GM21723 (cell line): ENCODE results near the gene PRSS27.
"Not testable (repeated sequence)": the region's sequence is repeated elsewhere in the genome, so short reads cannot be mapped to it uniquely, and the experiment has no call there.

Experiments
- ATAC-seq: cut with Tn5 transposase; IDR thresholded peaks from one replicate; pipeline ENCODE4 v1.9.1; 2021; ENCODE audit warnings: mild to moderate bottlenecking, moderate library complexity; ENCODE audit not compliant: unreplicated experiment

Gene PRSS27

DNA sequence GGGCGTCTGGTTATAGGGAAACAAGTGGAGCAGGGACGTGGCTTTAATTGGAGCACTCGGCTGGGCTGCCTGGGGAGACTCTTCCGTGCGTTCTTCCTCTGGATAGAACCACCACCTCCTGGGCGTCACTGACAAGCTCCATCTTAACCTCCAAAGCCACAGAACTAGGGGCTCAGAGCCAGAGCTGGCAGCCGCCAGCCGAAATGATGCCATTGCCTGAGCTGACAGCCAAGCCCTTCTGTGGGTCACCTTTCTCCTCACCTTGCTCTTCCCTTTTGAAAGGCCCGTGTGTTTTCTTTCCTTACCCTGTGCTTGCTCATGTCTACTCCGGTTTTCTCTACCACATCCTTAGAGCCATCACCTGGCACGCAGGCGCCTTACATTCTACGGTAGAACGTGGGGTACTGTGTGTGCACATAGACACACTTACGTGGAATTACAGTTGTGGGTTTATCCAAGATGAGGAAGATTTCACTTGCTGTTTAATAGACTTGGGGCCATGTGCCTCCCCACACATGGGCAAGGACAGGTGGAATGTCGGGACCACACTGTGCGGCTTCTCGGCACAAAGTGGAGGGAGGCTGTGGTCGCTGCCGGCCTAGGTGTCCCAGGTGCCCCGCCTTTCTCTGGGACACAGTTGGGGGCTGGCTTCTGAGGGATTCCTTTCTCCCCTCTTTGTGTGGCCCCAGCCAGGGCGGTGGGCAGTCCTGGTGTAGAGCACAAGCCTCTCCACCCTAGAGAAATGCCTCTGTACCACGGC lies 41.6 kb downstream of the PRSS27 start:
- not testable (repeated sequence) for ATAC-seq

DNA sequence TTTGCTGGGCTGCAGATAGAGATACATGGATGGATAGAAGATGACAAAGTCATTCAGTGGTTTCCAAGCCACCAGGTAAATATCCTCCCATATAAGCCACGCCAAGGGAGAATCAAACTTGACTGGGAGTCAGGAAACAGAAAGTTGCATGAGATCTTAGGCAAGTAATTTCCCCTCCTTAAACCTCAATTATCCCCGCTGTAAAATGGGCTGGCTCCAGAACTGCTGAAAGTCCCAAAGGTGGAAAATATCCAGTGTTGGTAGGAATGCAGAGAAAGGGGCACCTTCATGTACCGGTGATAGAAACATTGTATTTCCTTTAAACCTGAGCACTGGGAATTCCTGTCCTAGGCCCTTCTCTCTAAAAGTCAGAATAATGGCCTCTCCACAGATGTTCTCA lies 43.1 kb downstream of the PRSS27 start:
- not testable (repeated sequence) for ATAC-seq

DNA sequence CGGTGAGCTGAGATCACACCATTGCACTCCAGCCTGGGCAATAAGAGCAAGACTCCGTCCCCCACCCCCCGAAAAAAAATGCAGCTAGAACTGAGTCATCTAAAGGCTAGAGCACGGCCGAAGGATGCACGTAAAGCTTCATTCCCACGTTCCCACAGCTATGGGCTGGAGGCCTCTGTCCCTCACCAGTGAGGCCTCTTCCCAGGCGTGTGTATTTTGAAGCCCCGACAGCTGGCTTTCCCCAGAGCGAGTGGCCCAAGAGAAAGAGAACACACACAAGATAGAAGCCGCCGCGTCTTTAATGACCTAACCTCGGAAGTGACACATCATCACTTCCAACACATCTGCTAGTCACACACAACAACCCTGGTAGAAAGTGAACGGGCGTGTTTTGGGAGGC lies 44.3 kb downstream of the PRSS27 start:
- ATAC-seq: no peak

DNA sequence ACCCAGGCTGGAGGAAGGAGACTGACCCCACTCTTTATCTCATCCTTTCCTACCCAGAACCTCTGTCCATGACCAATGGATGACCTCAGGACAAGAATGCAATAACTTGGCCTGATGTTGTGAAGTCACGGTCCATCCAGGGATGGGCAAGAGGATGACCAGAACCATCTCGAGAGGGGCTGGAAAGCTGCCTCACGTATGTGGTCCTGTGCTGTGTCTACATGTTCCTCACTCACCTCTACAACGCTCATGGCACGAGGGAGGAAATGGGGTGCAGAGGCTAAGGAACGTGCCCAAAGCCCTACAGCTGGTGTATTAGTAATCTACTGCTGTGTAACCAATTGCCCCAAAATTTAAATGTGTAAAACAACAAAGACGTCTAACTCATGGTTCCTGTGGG lies 45.0 kb downstream of the PRSS27 start:
- no peak for ATAC-seq

DNA sequence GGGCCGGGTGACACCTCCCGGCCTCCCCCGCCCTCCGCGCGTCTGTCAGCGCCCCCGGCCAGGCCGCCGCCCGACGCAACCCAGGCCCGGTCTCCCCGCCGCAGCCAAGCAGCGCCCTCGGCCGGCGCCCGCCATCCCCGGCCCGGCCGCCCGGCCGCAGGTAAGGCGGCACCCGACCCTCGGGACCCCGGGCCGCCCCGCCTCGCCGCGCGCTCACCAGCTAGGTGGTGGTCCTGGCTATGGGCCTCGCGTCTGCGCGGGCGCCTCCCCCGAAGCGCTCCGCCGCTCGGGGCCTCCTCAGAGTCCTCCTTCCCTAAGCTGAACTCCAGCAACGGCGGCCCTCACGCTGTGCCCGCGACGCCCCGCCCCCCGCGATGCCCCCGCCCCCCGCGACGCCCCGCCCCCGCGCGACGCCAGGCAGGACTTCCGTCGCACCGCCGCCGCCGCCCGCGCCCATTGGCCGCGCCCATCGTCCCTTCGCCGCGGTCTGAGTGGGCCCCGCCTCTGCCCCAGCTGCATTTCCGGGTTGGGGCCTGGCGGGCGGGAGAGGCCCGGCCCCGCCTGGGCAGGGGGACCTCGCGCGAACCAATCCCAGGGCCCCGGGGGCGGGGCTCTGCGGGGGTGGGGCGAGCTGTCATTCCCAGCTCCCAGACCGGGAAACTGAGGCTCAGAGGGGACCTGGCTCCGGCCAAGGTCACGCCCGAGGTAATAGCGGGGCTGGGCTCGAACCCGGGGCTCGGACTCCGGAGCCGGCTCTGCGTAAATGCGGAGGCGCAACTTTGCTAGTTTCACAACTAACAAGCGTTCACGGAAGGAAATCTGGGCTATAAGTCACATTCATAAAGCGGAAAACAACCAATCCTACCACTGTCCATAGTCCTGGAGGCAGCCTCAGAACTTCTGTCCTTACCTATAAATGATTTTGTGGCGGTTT lies 46.7 kb downstream of the PRSS27 start:
- peak; percentile 81 for ATAC-seq

DNA sequence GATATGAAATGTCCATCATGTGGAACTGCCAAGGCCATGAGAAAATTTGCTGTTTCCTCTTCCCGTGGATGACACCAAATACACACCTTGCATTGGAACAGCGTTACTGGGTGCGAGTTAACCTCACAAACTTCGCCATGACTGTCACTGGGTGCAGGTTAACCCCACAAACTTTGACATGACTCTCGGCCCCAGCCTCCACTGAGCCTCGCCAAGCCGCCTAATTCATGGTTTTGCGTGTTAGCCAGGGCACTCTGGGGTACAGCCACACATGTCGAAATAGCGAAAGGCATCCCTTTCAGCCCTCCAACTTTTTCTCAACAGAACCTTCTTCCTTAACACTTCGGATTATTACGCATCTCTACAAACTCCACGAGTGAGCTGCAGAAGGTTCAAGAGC lies 48.3 kb downstream of the PRSS27 start:
- ATAC-seq: no peak

DNA sequence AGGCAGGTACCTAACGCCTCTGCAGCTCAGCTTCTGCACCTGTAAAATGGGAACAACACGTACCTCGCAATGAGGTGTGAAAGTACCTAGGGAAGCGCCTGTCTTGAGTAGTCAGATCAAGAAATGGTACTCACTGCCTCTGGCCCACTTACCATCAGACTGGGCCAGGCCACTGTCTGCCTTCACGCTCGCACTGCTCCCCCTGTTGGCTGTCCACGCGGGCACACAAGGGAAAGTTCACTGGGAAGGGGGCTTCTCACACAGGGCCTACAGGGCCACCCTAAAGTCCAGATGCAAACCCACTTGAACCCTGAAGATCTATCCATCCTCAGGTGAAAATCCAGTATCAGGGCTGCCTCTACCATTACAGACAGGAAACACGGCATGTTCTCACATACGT lies 48.8 kb downstream of the PRSS27 start:
- not testable (repeated sequence) for ATAC-seq

DNA sequence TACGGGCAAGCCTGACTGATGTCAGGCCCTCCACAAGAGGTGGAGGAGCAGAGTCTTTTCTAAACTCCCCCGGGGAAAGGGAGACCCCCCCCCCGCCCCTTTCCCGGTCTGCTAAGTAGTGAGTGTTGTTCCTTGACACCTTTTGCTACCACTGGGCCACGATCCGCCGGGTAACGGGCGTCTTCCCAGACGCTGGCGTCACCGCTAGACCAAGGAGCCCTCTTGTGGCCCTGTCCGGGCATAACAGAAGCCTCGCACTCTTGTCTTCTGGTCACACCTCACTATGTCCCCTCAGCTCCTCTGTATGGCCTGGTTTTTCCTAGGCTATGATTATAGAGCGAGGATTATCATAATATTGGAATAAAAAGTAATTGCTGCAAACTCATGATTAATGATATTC lies 50.0 kb downstream of the PRSS27 start:
- ATAC-seq: not testable (repeated sequence)

DNA sequence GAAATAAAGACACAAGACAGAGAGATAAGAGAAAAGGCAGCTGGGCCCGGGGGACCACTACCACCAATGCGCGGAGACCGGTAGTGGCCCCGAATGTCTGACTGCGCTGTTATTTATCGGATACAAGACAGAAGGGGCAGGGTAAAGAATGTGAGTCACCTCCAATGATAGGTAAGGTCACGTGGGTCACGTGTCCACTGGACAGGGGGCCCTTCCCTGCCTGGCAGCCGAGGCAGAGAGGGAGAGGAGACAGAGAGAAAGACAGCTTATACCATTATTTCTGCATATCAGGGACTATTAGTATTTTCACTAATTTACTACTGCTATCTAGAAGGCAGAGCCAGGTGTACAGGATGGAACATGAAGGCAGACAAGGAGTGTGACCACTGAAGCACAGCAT lies 50.4 kb downstream of the PRSS27 start:
- not testable (repeated sequence) for ATAC-seq

DNA sequence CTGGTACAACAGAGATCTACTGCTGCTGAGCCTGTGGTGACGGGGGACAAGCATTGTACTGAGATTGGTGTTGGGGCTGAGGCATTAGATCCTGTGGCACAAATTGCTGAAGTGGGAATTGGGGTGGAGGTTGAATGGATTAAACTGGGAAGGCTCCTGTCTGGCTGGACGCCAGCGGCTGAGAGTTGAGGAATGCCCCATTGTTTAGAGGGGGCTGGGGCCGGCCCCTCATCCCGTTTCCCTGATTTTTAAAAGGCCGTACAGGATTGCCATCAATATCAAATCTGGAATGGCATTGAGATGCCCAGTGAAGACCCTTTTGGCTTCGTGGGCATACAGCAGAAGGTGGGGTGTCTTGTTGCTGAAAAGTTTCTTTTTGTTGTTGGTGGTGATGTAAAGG lies 53.4 kb downstream of the PRSS27 start:
- not testable (repeated sequence) for ATAC-seq

DNA sequence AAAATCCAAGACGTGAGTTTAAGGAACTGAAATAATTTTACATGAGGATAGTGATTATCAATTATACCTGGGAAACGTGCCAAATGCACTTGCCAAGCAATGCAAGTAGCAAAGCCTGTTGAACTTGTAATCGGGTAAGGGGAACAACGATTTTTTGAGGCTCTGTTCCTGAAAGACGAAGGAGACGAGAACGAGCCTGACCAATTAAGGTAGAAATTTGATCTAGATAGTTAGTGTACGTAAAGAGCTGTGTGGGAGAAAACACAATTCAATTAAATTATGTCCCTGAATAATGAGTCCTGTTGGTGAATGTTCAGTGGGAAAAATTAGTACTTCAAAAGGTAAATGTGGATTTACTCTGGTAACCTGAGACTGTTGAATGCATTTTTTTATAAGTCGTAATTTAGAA lies 55.4 kb downstream of the PRSS27 start:
- no peak for ATAC-seq

DNA sequence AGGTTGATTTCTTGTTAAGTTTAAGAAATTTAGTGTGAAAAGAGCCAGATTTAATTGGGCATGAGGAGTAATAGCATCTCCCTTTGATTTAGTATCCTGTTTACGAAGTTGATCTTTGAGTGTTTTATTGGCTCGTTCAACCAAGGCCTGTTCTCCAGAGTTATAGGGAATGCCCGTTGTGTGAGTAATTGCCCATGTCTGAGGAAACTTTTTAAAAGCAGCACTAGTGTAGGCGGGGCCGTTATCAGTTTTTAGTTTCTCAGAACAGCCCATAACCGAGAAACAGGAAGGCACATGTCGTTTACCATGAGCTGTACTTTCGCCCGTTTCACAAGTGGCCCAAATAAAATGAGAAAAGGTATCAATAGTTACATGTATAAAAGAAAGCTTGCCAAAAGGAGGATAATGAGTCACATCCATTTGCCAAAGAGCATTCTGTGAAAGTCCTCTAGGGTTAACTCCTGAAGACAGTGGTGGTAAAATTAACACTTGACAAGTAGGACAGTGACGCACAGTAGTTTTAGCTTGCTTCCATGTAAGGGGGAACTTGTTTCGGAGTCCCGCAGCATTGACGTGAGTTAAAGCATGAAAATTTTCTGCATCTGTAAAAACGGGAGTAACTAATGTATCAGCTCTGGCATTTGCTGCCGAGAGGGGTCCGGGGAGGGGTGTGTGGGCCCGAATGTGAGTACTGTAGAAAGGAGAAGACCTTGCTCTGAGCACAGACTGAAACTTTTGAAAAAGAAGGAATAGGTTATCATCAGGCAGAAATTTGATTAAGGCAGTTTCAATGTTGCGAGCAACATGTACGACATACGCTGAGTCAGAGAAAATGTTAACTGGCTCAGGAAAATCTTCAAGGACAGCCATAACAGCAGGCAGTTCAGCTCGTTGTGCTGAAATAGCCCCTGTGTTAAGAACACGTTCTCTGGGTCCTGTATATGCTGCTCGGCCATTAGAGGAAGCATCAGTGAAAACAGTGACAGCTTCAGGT lies 56.2 kb downstream of the PRSS27 start:
- no peak for ATAC-seq
